ENCODE data around the gene ADAMTS17. TPM values are rescaled to one million over a fixed set of nuclear protein-coding genes. Genes with fewer than 3 reads are reported as not detected.

ADAMTS17 gene
- total RNA-seq, 1 experiment from 2014 or later: 0.15 TPM

DNA sequence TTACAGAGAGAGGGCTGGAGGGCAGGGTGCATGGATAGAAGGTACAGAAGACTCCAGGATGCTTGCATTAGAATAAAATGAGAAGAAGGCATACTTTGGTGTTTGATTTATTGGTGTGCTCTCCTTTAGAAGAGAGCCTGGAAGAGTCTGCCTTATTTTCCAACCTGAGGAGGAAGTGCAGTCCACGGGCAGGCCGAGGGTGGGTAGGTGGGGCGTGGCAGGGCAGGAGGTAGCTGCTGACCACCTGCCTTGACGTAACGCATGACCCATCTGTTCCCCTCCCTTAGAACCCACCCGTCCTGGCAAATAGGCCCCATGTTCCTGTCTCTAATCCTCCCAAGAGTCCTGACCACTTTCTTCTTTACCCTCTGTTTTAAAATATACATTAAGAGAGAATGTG, 386.2 kb downstream of the ADAMTS17 start:
- CTCF ChIA-PET: no interaction called here
- no peak for DNase-seq (ENCODE audit: low spot score)
- TF ChIP-seq, protein P1, sequence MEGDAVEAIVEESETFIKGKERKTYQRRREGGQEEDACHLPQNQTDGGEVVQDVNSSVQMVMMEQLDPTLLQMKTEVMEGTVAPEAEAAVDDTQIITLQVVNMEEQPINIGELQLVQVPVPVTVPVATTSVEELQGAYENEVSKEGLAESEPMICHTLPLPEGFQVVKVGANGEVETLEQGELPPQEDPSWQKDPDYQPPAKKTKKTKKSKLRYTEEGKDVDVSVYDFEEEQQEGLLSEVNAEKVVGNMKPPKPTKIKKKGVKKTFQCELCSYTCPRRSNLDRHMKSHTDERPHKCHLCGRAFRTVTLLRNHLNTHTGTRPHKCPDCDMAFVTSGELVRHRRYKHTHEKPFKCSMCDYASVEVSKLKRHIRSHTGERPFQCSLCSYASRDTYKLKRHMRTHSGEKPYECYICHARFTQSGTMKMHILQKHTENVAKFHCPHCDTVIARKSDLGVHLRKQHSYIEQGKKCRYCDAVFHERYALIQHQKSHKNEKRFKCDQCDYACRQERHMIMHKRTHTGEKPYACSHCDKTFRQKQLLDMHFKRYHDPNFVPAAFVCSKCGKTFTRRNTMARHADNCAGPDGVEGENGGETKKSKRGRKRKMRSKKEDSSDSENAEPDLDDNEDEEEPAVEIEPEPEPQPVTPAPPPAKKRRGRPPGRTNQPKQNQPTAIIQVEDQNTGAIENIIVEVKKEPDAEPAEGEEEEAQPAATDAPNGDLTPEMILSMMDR (conservative IDR thresholded peaks at IDR 0.05; ENCODE audit: low read depth, low read length): no peak
- no peak for TF ChIP-seq EZH2 (IDR thresholded peaks at IDR 0.05; ENCODE audit: borderline replicate concordance, low read depth, low read length, poor library complexity, severe bottlenecking)
- H3K4me1 ChIP-seq (ENCODE audit: insufficient read depth, low read length, poor library complexity, severe bottlenecking): no peaks in the 10 kb centered on the region
- no peaks in the 10 kb centered on the region for H3K9me3 ChIP-seq (ENCODE audit: low read depth, low read length, poor library complexity, severe bottlenecking)
- BruUV-seq (replicated peaks): no TSS peak
- no peaks in the 10 kb centered on the region for H3K27me3 ChIP-seq (replicated peaks; ENCODE audit: insufficient read depth, low read depth, low read length, poor library complexity)
- POLR2A ChIA-PET (ENCODE audit: low non-redundant PET): no interaction called here
- no peak overlapping the region for H3K27ac ChIP-seq (ENCODE audit: low read depth, low read length, poor library complexity, severe bottlenecking)
- no peaks in the 10 kb centered on the region for H3K36me3 ChIP-seq (ENCODE audit: insufficient read depth, low read length, poor library complexity, severe bottlenecking)
- intact Hi-C loops (cut with micrococcal nuclease; ENCODE audit: unreplicated experiment): no loop called here
- no peak overlapping the region for H3K4me3 ChIP-seq (ENCODE audit: low read depth, low read length, poor library complexity, severe bottlenecking)

DNA sequence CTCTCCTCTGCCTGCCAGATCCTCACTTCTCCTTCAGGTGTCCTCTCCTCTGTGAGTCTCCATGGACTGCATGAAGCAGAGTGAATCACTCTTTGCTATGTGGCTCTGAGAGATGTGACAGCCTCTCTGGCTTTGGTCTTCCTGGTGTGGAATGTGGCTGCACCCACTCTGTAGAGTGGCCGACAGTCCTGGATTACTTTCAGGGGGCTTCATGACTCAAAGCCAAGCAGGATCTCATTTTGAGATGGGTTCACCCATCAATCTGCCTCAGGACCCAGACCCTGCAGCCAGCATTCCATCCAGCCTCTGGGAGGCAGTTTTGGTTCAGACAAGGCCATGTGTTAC, 386.6 kb downstream of the ADAMTS17 start:
- CTCF ChIA-PET: no interaction called here

GRCh38 chr15:99954361-99955180, 387.2 kb downstream of the ADAMTS17 start:
- TF ChIP-seq, protein P1 (conservative IDR thresholded peaks at IDR 0.05; ENCODE audit: low read depth, low read length): no peak
- TF ChIP-seq EZH2 (IDR thresholded peaks at IDR 0.05; ENCODE audit: borderline replicate concordance, low read depth, low read length, poor library complexity, severe bottlenecking): no peak
- H3K27ac ChIP-seq (ENCODE audit: low read depth, low read length, poor library complexity, severe bottlenecking): no peak overlapping the region
- ChIA-PET POLR2A (ENCODE audit: low non-redundant PET) (no interaction called here), CTCF (no interaction called here)
- H3K4me3 ChIP-seq (ENCODE audit: low read depth, low read length, poor library complexity, severe bottlenecking): no peak overlapping the region
- H3K27me3 ChIP-seq (replicated peaks; ENCODE audit: insufficient read depth, low read depth, low read length, poor library complexity): no peaks in the 10 kb centered on the region
- H3K4me1 ChIP-seq (ENCODE audit: insufficient read depth, low read length, poor library complexity, severe bottlenecking): no peaks in the 10 kb centered on the region
- DNase-seq (ENCODE audit: low spot score): no peak
- no peaks in the 10 kb centered on the region for H3K9me3 ChIP-seq (ENCODE audit: low read depth, low read length, poor library complexity, severe bottlenecking)
- no peaks in the 10 kb centered on the region for H3K36me3 ChIP-seq (ENCODE audit: insufficient read depth, low read length, poor library complexity, severe bottlenecking)
- intact Hi-C loops (cut with micrococcal nuclease; ENCODE audit: unreplicated experiment): no loop called here
- BruUV-seq (replicated peaks): no TSS peak

More for the DNA sequence above, 386.6 kb downstream of the ADAMTS17 start:
- no peaks in the 10 kb centered on the region for H3K4me1 ChIP-seq (ENCODE audit: insufficient read depth, low read length, poor library complexity, severe bottlenecking)
- TF ChIP-seq, protein P1 (conservative IDR thresholded peaks at IDR 0.05; ENCODE audit: low read depth, low read length): no peak
- TF ChIP-seq EZH2 (IDR thresholded peaks at IDR 0.05; ENCODE audit: borderline replicate concordance, low read depth, low read length, poor library complexity, severe bottlenecking): no peak
- intact Hi-C loops (cut with micrococcal nuclease; ENCODE audit: unreplicated experiment): no loop called here
- POLR2A ChIA-PET (ENCODE audit: low non-redundant PET): no interaction called here
- no peaks in the 10 kb centered on the region for H3K27me3 ChIP-seq (replicated peaks; ENCODE audit: insufficient read depth, low read depth, low read length, poor library complexity)
- H3K4me3 ChIP-seq (ENCODE audit: low read depth, low read length, poor library complexity, severe bottlenecking): no peak overlapping the region
- no peaks in the 10 kb centered on the region for H3K36me3 ChIP-seq (ENCODE audit: insufficient read depth, low read length, poor library complexity, severe bottlenecking)
- no peaks in the 10 kb centered on the region for H3K9me3 ChIP-seq (ENCODE audit: low read depth, low read length, poor library complexity, severe bottlenecking)
- BruUV-seq (replicated peaks): no TSS peak
- H3K27ac ChIP-seq (ENCODE audit: low read depth, low read length, poor library complexity, severe bottlenecking): no peak overlapping the region
- DNase-seq (ENCODE audit: low spot score): no peak
